Astrocyte (in vitro differentiated cells and primary cell): ENCODE results near the gene TTC13.

ENCODE experiments used
- EZH2 ChIP-seq: IDR thresholded peaks from 2 replicates; pipeline ENCODE4 v1.6.1; 2012; ENCODE audit warnings: mild to moderate bottlenecking, low read length, inconsistent platforms; ENCODE audit not compliant: insufficient read depth
- TF ChIP-seq, protein P1 (sequence below): IDR thresholded peaks from 2 replicates; pipeline ENCODE4 v1.5.1; 2011; ENCODE audit warnings: low read depth, mild to moderate bottlenecking, inconsistent platforms, low read length, moderate library complexity; ENCODE audit not compliant: insufficient read depth

- TF ChIP-seq EZH2 = no peak
- TF ChIP-seq, protein P1, sequence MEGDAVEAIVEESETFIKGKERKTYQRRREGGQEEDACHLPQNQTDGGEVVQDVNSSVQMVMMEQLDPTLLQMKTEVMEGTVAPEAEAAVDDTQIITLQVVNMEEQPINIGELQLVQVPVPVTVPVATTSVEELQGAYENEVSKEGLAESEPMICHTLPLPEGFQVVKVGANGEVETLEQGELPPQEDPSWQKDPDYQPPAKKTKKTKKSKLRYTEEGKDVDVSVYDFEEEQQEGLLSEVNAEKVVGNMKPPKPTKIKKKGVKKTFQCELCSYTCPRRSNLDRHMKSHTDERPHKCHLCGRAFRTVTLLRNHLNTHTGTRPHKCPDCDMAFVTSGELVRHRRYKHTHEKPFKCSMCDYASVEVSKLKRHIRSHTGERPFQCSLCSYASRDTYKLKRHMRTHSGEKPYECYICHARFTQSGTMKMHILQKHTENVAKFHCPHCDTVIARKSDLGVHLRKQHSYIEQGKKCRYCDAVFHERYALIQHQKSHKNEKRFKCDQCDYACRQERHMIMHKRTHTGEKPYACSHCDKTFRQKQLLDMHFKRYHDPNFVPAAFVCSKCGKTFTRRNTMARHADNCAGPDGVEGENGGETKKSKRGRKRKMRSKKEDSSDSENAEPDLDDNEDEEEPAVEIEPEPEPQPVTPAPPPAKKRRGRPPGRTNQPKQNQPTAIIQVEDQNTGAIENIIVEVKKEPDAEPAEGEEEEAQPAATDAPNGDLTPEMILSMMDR = no peak
Measured at GRCh38 chr1:230948903-230949302, 29.8 kb downstream of the TTC13 start.
